ENCODE measurements around the gene TOMM40L. TPM values are rescaled to one million over a fixed set of nuclear protein-coding genes. Genes with fewer than 3 reads are reported as not detected.
"Not testable (repeated sequence)": the region's sequence is repeated elsewhere in the genome, so short reads cannot be mapped to it uniquely, and the experiment has no call there.

TOMM40L gene
- total RNA-seq, 1 donor from 2014 or later: 8.6 TPM

DNA sequence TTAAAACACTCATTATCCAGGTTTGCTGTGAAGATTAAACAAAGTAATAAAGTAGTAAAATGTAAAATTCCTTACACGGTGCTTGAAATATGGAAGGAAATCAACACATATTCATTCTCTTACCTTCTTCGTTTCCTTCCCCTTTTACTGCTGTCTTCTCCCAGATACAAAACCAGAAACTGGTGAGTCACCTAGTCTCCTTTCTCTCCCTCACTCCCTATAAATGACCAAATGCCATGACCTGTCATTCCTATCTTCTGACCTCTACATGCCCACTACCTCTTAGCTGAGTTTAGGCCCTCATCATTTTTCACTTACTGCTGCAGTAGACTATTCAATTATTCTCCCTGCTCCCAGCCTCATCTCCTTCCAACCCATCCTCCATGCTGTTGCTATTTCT lies 16.5 kb downstream of the TOMM40L start:
- Mint-ChIP-seq H3K4me3 (ENCODE audit: unreplicated experiment) (no peak overlapping the region), H3K27me3 (ENCODE audit: unreplicated experiment) (peaks cover 30% of the 10 kb centered on the region), H3K27ac (ENCODE audit: unreplicated experiment) (no peak overlapping the region), H3K36me3 (ENCODE audit: unreplicated experiment) (no peaks in the 10 kb centered on the region), H3K9me3 (ENCODE audit: unreplicated experiment) (no peaks in the 10 kb centered on the region), H3K4me1 (ENCODE audit: unreplicated experiment) (no peaks in the 10 kb centered on the region)
- TF ChIP-seq, protein P1, sequence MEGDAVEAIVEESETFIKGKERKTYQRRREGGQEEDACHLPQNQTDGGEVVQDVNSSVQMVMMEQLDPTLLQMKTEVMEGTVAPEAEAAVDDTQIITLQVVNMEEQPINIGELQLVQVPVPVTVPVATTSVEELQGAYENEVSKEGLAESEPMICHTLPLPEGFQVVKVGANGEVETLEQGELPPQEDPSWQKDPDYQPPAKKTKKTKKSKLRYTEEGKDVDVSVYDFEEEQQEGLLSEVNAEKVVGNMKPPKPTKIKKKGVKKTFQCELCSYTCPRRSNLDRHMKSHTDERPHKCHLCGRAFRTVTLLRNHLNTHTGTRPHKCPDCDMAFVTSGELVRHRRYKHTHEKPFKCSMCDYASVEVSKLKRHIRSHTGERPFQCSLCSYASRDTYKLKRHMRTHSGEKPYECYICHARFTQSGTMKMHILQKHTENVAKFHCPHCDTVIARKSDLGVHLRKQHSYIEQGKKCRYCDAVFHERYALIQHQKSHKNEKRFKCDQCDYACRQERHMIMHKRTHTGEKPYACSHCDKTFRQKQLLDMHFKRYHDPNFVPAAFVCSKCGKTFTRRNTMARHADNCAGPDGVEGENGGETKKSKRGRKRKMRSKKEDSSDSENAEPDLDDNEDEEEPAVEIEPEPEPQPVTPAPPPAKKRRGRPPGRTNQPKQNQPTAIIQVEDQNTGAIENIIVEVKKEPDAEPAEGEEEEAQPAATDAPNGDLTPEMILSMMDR (IDR thresholded peaks at IDR 0.05): no peak
- no peak for DNase-seq (ENCODE audit: extremely low spot score, unreplicated experiment)

DNA sequence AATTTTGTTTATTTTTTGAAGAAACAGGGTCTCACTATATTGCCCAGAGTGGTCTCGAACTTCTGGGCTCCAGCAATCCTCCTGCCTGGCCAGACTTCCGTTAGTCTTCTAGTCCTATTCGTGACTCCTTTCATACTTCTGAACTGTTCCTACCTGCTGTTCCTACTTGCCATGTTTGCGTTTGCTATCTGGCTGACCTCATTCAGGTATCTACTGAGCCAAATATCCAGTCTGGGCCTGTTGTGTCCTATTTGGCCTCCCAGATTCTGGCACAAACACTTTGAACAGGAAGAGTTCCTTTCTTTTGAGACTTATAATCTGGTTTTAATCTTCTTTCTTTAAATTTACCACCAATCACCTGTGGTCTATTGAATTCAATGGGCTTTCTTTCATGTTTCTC lies 19.0 kb downstream of the TOMM40L start:
- TF ChIP-seq, protein P1 (IDR thresholded peaks at IDR 0.05): no peak
- no peak for DNase-seq (ENCODE audit: extremely low spot score, unreplicated experiment)
- no peaks in the 10 kb centered on the region for H3K36me3 Mint-ChIP-seq (ENCODE audit: unreplicated experiment)
- H3K27me3 Mint-ChIP-seq (ENCODE audit: unreplicated experiment): peaks cover 27% of the 10 kb centered on the region
- no peak overlapping the region for H3K27ac Mint-ChIP-seq (ENCODE audit: unreplicated experiment)
- peaks cover 3% of the 10 kb centered on the region for H3K9me3 Mint-ChIP-seq (ENCODE audit: unreplicated experiment)
- H3K4me1 Mint-ChIP-seq (ENCODE audit: unreplicated experiment): no peaks in the 10 kb centered on the region
- H3K4me3 Mint-ChIP-seq (ENCODE audit: unreplicated experiment): no peak overlapping the region

DNA sequence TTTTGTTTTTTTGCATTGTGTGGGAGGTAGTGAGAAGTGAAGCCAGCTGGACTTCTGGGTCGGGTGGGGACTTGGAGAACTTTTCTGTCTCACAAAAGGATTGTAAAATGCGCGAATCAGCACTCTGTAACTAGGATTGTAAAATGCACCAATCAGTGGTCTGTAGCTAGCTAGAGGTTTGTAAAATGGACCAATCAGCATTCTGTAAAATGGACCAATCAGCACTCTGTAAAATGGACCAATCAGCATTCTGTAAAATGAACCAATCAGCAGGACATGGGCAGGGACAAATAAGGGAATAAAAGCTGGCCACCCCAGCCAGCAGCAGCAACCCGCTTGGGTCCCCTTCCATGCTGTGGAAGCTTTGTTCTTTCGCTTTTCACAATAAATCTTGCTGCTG lies 24.2 kb downstream of the TOMM40L start:
- not testable (repeated sequence) for H3K4me3 Mint-ChIP-seq (ENCODE audit: unreplicated experiment); H3K4me1 Mint-ChIP-seq (ENCODE audit: unreplicated experiment); H3K27ac Mint-ChIP-seq (ENCODE audit: unreplicated experiment); DNase-seq (ENCODE audit: extremely low spot score, unreplicated experiment); H3K36me3 Mint-ChIP-seq (ENCODE audit: unreplicated experiment); H3K9me3 Mint-ChIP-seq (ENCODE audit: unreplicated experiment)
- peaks cover 11% of the 10 kb centered on the region for H3K27me3 Mint-ChIP-seq (ENCODE audit: unreplicated experiment)

DNA sequence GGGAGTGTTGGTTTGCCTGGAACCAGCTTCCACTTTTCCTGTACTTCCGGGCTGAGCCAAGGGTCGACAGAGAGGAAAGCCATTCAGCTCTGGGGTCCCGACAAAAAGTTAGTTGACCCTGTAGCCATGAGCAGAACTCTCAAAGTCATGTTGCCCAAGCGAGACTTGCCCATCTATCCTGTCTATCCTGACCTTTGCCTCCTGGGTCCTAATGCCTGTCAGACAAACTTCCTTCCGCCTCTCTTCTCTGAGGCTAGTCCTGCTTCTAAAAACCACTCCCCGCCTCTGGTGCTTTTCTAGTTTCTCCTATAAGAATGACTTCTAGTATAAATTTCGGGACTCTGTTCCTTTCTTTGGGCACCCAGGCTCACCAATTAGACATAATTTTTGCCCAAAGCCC lies 25.0 kb downstream of the TOMM40L start:
- H3K36me3 Mint-ChIP-seq (ENCODE audit: unreplicated experiment): no peaks in the 10 kb centered on the region
- H3K27me3 Mint-ChIP-seq (ENCODE audit: unreplicated experiment): peaks cover 14% of the 10 kb centered on the region
- H3K27ac Mint-ChIP-seq (ENCODE audit: unreplicated experiment): no peak overlapping the region
- TF ChIP-seq, protein P1 (IDR thresholded peaks at IDR 0.05): no peak
- peaks cover 8% of the 10 kb centered on the region for H3K9me3 Mint-ChIP-seq (ENCODE audit: unreplicated experiment)
- DNase-seq (ENCODE audit: extremely low spot score, unreplicated experiment): no peak
- no peaks in the 10 kb centered on the region for H3K4me1 Mint-ChIP-seq (ENCODE audit: unreplicated experiment)
- no peak overlapping the region for H3K4me3 Mint-ChIP-seq (ENCODE audit: unreplicated experiment)

DNA sequence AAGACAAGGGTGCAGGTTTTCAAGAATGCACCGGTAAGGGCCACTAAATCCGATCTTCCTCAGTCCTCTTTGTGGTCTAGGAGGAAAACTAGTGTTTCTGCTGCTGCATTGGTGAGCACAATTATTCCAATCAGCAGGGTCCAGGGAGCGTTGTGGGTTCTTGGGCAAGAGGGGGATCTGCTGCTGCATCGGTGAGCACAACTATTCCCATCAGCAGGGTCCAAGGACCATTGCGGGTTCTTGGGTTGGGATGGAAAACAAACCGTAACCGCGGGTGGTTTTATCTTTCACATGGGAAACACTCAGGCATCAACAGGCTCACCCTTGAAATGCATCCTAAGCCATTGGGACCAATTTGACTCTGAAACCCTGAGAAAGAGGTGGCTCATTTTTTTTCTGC lies 25.7 kb downstream of the TOMM40L start:
- DNase-seq (ENCODE audit: extremely low spot score, unreplicated experiment): no peak
- no peak overlapping the region for H3K4me3 Mint-ChIP-seq (ENCODE audit: unreplicated experiment)
- no peak overlapping the region for H3K27ac Mint-ChIP-seq (ENCODE audit: unreplicated experiment)
- TF ChIP-seq, protein P1 (IDR thresholded peaks at IDR 0.05): no peak
- H3K9me3 Mint-ChIP-seq (ENCODE audit: unreplicated experiment): peaks cover 8% of the 10 kb centered on the region
- H3K27me3 Mint-ChIP-seq (ENCODE audit: unreplicated experiment): peaks cover 11% of the 10 kb centered on the region
- no peaks in the 10 kb centered on the region for H3K36me3 Mint-ChIP-seq (ENCODE audit: unreplicated experiment)
- no peaks in the 10 kb centered on the region for H3K4me1 Mint-ChIP-seq (ENCODE audit: unreplicated experiment)

DNA sequence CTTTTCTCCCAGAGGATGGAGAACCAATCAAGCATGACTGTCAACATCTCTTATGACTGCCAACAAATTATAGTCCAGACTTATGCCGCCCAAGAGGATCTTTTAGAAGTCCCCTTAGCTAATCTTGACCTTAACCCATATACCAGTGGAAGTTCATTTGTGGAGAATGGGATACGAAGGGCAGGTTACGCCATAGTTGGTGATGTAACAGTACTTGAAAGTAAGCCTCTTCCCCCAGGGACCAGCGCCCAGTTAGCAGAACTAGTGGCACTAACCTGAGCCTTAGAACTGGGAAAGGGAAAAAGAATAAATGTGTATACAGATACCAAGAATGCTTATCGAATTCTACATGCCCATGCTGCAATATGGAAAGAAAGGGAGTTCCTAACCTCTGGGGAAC lies 29.4 kb downstream of the TOMM40L start:
- not testable (repeated sequence) for H3K4me3 Mint-ChIP-seq (ENCODE audit: unreplicated experiment); H3K36me3 Mint-ChIP-seq (ENCODE audit: unreplicated experiment); H3K9me3 Mint-ChIP-seq (ENCODE audit: unreplicated experiment); H3K27ac Mint-ChIP-seq (ENCODE audit: unreplicated experiment); DNase-seq (ENCODE audit: extremely low spot score, unreplicated experiment)
- Mint-ChIP-seq H3K4me1 (ENCODE audit: unreplicated experiment) (peaks cover 11% of the 10 kb centered on the region), H3K27me3 (ENCODE audit: unreplicated experiment) (peaks cover 31% of the 10 kb centered on the region)

DNA sequence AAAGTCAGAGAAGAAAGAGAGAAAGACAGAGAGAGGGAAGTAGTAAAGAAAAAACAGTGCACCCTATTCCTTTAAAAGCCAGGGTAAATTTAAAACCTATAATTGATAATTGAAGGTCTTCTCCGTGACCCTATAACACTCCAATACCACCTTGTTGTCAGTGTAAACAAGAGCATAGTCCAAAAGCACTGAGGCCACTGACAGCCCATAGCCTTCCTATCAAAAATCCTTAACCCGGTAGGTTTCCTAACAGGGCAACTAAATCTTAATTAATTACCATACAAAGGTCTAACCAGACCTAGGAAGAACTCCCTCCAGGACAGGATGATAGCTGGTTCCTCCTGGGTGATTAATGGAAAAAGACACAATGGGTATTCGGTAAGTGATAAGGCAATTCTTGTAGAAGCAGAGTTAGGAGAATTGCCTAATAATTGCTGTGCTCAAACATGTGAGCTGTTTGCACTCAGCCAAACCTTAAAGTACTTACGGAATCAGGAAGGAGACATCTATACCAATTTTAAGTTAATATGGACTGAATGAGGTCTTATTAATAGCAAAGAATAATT lies 30.2 kb downstream of the TOMM40L start:
- H3K4me3 Mint-ChIP-seq (ENCODE audit: unreplicated experiment); H3K36me3 Mint-ChIP-seq (ENCODE audit: unreplicated experiment); DNase-seq (ENCODE audit: extremely low spot score, unreplicated experiment); H3K9me3 Mint-ChIP-seq (ENCODE audit: unreplicated experiment); H3K27ac Mint-ChIP-seq (ENCODE audit: unreplicated experiment): not testable (repeated sequence)
- H3K4me1 Mint-ChIP-seq (ENCODE audit: unreplicated experiment): peaks cover 14% of the 10 kb centered on the region
- H3K27me3 Mint-ChIP-seq (ENCODE audit: unreplicated experiment): peaks cover 39% of the 10 kb centered on the region

DNA sequence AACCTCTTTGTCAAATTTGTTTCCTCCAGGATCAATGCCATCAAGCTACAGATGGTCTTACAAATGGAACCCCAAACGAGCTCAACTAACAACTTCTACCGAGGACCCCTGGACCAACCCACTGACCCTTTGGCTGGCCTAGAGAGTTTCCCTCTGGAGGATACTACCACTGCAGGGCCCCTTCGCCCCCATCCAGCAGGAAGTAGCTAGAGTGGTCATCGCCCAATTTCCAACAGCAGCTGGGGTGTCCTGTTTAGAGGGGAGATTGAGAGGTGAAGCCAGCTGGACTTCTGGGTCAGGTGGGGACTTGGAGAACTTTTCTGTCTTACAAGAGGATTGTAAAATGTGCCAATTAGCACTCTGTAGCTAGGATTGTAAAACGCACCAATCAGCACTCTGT lies 31.2 kb downstream of the TOMM40L start:
- DNase-seq (ENCODE audit: extremely low spot score, unreplicated experiment); H3K27ac Mint-ChIP-seq (ENCODE audit: unreplicated experiment); H3K9me3 Mint-ChIP-seq (ENCODE audit: unreplicated experiment); H3K36me3 Mint-ChIP-seq (ENCODE audit: unreplicated experiment); H3K4me3 Mint-ChIP-seq (ENCODE audit: unreplicated experiment): not testable (repeated sequence)
- H3K4me1 Mint-ChIP-seq (ENCODE audit: unreplicated experiment): peaks cover 16% of the 10 kb centered on the region
- peaks cover 47% of the 10 kb centered on the region for H3K27me3 Mint-ChIP-seq (ENCODE audit: unreplicated experiment)
